22Rv1 (cell line): ENCODE results near the gene KCNS1.

Source experiments
- H3K27ac ChIP-seq: fragments of 450-650 bp; 2 replicates; pipeline ENCODE4 v1.5.1; 2017
- ZFX ChIP-seq: fragments of 450-650 bp; IDR thresholded peaks from 2 replicates; pipeline ENCODE4 v1.6.1; 2017; ENCODE audit warnings: antibody characterized with exemption, borderline replicate concordance
- TF ChIP-seq, protein P1 (sequence below): fragments of 450-650 bp; IDR thresholded peaks from 2 replicates; pipeline ENCODE4 v1.5.1; 2017; ENCODE audit warnings: mild to moderate bottlenecking

KCNS1 gene

GRCh38 chr20:45088247-45088646 lies 12.7 kb downstream of the KCNS1 start:
- no peak overlapping the region for H3K27ac ChIP-seq
- TF ChIP-seq ZFX = no peak

GRCh38 chr20:45087814-45088213 lies 13.1 kb downstream of the KCNS1 start:
- no peak overlapping the region for H3K27ac ChIP-seq
- TF ChIP-seq, protein P1, sequence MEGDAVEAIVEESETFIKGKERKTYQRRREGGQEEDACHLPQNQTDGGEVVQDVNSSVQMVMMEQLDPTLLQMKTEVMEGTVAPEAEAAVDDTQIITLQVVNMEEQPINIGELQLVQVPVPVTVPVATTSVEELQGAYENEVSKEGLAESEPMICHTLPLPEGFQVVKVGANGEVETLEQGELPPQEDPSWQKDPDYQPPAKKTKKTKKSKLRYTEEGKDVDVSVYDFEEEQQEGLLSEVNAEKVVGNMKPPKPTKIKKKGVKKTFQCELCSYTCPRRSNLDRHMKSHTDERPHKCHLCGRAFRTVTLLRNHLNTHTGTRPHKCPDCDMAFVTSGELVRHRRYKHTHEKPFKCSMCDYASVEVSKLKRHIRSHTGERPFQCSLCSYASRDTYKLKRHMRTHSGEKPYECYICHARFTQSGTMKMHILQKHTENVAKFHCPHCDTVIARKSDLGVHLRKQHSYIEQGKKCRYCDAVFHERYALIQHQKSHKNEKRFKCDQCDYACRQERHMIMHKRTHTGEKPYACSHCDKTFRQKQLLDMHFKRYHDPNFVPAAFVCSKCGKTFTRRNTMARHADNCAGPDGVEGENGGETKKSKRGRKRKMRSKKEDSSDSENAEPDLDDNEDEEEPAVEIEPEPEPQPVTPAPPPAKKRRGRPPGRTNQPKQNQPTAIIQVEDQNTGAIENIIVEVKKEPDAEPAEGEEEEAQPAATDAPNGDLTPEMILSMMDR = no peak
- TF ChIP-seq ZFX = no peak

DNA sequence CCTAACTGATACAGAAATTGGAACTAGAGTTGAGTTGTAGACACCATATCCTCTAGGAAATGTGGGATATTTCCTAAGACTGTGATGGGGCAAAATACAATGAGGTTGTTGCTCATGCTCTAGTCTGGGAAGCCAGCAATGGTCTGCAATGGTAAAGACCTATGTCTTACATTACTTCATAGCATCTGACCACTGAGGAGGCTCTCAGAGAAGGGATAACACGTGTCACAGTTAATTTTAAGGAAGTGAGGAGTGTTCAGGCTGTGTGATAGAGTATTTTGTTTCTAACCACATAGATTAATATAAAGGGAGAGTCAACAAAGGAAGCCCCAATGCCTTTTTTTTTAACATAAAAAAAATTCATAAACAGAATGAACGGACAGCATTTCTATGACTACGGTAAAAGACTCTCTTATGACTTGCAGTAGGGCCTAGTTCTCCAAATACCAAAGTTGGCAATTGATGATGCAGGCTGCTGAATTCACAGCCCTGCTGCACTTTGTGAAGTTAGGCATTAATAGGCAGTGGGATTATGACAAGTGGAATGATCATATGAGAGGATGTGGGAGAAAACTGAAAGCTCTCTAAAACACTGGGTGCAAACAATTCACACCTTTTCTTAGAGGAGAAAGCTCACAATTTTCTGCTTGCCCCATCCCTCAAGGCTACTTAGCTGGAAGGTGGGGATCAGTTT lies 13.7 kb downstream of the KCNS1 start:
- TF ChIP-seq, protein P1 = no peak
- TF ChIP-seq ZFX = no peak
- H3K27ac ChIP-seq = no peak overlapping the region

- H3K27ac ChIP-seq = no peak overlapping the region
- TF ChIP-seq ZFX = no peak
- TF ChIP-seq, protein P1 = no peak
Observed at GRCh38 chr20:45085867-45086266, 15.1 kb downstream of the KCNS1 start.

- H3K27ac ChIP-seq = no peak overlapping the region
- no peak for TF ChIP-seq ZFX
- TF ChIP-seq, protein P1 = no peak
Observed at GRCh38 chr20:45085289-45085688, 15.6 kb downstream of the KCNS1 start.

GRCh38 chr20:45083127-45083526 lies 17.8 kb downstream of the KCNS1 start:
- no peak overlapping the region for H3K27ac ChIP-seq

DNA sequence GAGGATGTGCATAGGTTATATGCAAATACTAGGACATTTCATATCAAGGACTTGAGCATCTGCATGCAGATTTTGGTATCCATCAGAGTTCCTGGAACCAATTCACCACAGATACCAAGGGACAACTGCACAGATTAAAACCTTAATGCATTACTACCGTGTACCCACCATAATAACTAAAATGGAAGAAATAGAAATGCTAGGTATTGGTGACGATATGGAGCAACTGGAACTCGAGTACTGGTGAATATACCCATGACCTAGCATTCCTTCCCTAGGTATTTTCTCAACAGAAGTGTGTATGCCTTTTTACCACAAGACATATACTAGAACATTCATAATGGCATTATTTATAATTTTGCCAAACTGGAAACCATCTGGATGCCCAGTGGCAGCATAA lies 18.5 kb downstream of the KCNS1 start:
- no peak for TF ChIP-seq ZFX
- TF ChIP-seq, protein P1 = no peak
- H3K27ac ChIP-seq = no peak overlapping the region

More at GRCh38 chr20:45083127-45083526, 17.8 kb downstream of the KCNS1 start:
- no peak for TF ChIP-seq ZFX
- TF ChIP-seq, protein P1 = no peak
